Activated CD4-positive, CD25-positive, alpha-beta regulatory T cell (primary cell): Measurements from ENCODE around the gene MSLN.

ENCODE experiments used
- DNase-seq, 4 experiments: peaks; one replicate each; lab custom pipeline; 2025; lab: John Stamatoyannopoulos, UW

The MSLN gene

GRCh38 chr16:760545-761343 lies at the start of gene MSLN:
TSS of gene MSLN (plus strand) at chr16:760734. CDS start at chr16:762681, 1,947 bp downstream.
- no peak for DNase-seq

GRCh38 chr16:711084-711483 lies 49.5 kb upstream of the MSLN start:
- DNase-seq: no peak

GRCh38 chr16:711548-712320 lies 48.8 kb upstream of the MSLN start:
- peak; percentile 60 to 71 (median 70) for DNase-seq

GRCh38 chr16:712740-713250 lies 47.7 kb upstream of the MSLN start:
- peak in 1 of 4 experiments; percentile 44 for DNase-seq

GRCh38 chr16:714079-714478 lies 46.5 kb upstream of the MSLN start:
- DNase-seq: no peak

GRCh38 chr16:714558-715476 lies 45.7 kb upstream of the MSLN start, which contains the start of gene METRN:
TSS of gene METRN (plus strand) at chr16:715118. CDS start at chr16:715290, 172 bp downstream.
- DNase-seq: peak; percentile 73 to 84 (median 78)

GRCh38 chr16:715477-716199 lies 44.9 kb upstream of the MSLN start:
- no peak for DNase-seq

- DNase-seq: no peak
These were observed 44.4 kb upstream of the MSLN start for GRCh38 chr16:716200-716568.

- no peak for DNase-seq
These were observed 43.7 kb upstream of the MSLN start for GRCh38 chr16:716768-717325.

GRCh38 chr16:717450-718245 lies 42.9 kb upstream of the MSLN start:
- no peak for DNase-seq

GRCh38 chr16:718389-718788 lies 42.1 kb upstream of the MSLN start:
- DNase-seq: no peak

GRCh38 chr16:718922-719321 lies 41.6 kb upstream of the MSLN start:
- DNase-seq: no peak

- DNase-seq: no peak
These were observed 40.6 kb upstream of the MSLN start for GRCh38 chr16:719815-720446.

- DNase-seq: peak in 1 of 4 experiments; percentile 27
These were observed 40.0 kb upstream of the MSLN start for GRCh38 chr16:720447-720989.

- DNase-seq: peak; percentile 54 to 66 (median 61)
These were observed 39.4 kb upstream of the MSLN start, which contains the start of gene ANTKMT for GRCh38 chr16:720990-721764. TSS of gene ANTKMT (plus strand) at chr16:721146. CDS start at chr16:721275, 129 bp downstream.

GRCh38 chr16:721765-722540 lies 38.6 kb upstream of the MSLN start:
- no peak for DNase-seq

- no peak for DNase-seq
These were observed 37.5 kb upstream of the MSLN start for GRCh38 chr16:722835-723633.
